ENCODE results near the gene ABCC4. TPM values are rescaled to one million over a fixed set of nuclear protein-coding genes. Genes with fewer than 3 reads are reported as not detected.

ABCC4 gene
- total RNA-seq, 1 experiment from 2014 or later, result 26.3 TPM

GRCh38 chr13:94994506-94994905, 306.7 kb downstream of the ABCC4 start (continued):
- TF ChIP-seq CTCF (IDR thresholded peaks at IDR 0.05 in 2 of 3, conservative IDR thresholded peaks at IDR 0.05 in 1 of 3; ENCODE audit: borderline replicate concordance in 1 of 3, insufficient read depth in 1 of 3, low read depth in 2 of 3, low read length in 2 of 3) (no peak), EZH2phosphoT487 (IDR thresholded peaks at IDR 0.05; ENCODE audit: borderline replicate concordance) (no peak)
- TF ChIP-seq, protein P1, sequence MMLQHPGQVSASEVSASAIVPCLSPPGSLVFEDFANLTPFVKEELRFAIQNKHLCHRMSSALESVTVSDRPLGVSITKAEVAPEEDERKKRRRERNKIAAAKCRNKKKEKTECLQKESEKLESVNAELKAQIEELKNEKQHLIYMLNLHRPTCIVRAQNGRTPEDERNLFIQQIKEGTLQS (IDR thresholded peaks at IDR 0.05), result no peak

GRCh38 chr13:94993616-94994015, 307.6 kb downstream of the ABCC4 start:
- Histone ChIP-seq H3K36me3 (ENCODE audit: control insufficient read depth in 1 of 2, insufficient read depth in 2 of 2, low read length in 2 of 2) (no peaks in the 10 kb centered on the region), H3K9me3 (ENCODE audit: control insufficient read depth in 1 of 2, insufficient read depth in 1 of 2, low read depth in 1 of 2, low read length in 2 of 2) (no peaks in the 10 kb centered on the region), H3K4me3 (replicated peaks in 1 of 2; ENCODE audit: low read depth in 1 of 2, low read length in 2 of 2) (no peak overlapping the region), H3K4me1 (ENCODE audit: control insufficient read depth in 1 of 2, insufficient read depth in 2 of 2, low read length in 2 of 2) (no peaks in the 10 kb centered on the region), H3K9me2 (ENCODE audit: insufficient read depth) (no peaks in the 10 kb centered on the region), H4K20me1 (ENCODE audit: insufficient read depth) (no peaks in the 10 kb centered on the region), H3K27me3 (ENCODE audit: insufficient read depth, low read length) (peaks cover 30% of the 10 kb centered on the region), H3K9ac (ENCODE audit: low read length) (no peak overlapping the region), H3K4me2 (ENCODE audit: low read length) (no peak overlapping the region), H3K27ac (ENCODE audit: low read depth, low read length) (no peak overlapping the region), H2AFZ (ENCODE audit: low read depth, low read length, poor library complexity, severe bottlenecking) (no peak overlapping the region), H3K79me2 (ENCODE audit: insufficient read depth, low read length) (no peaks in the 10 kb centered on the region)
- ATAC-seq (no peak), DNase-seq (ENCODE audit: low read depth, low spot score) (no peak)
- ChIA-PET RAD21 (ENCODE audit: low non-redundant PET in 1 of 2, low total read pairs in 2 of 2, uncharacterized antibody in 2 of 2, unreplicated experiment in 2 of 2) (no interaction called here), POLR2A (no interaction called here), CTCF (no interaction called here)
- BruUV-seq (replicated peaks), result no TSS peak
- TF ChIP-seq SP1 (IDR thresholded peaks at IDR 0.05; ENCODE audit: low read depth) (no peak), FOSL1 (IDR thresholded peaks at IDR 0.05; ENCODE audit: low read depth) (no peak), EGR1 (IDR thresholded peaks at IDR 0.05; ENCODE audit: low read depth) (no peak), YY1 (IDR thresholded peaks at IDR 0.05; ENCODE audit: extremely low read depth, insufficient replicate concordance, low read depth, low read length) (no peak)
- intact Hi-C loops (cut with micrococcal nuclease), result no loop called here
